ENCODE measurements around the gene SGMS1.

DNA sequence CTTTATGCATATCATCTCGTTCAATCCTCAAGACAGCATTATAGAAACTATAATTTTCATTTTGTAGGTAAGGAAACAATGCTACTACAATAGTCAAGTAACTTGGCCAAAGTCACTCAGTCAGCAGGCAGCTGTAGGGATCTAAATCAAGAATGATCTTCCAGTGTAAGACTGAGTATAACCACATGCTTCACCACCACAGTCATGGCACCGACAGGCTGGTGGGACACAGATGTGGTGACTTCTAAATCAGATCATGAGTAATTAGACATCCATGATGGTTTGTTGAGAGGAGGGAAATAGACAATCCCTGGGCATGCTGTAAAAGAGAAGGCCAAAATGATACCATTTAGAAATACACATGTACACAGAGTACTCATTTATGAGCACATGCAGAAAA, 288.4 kb downstream of the SGMS1 start:
- TF ChIP-seq, protein P1, sequence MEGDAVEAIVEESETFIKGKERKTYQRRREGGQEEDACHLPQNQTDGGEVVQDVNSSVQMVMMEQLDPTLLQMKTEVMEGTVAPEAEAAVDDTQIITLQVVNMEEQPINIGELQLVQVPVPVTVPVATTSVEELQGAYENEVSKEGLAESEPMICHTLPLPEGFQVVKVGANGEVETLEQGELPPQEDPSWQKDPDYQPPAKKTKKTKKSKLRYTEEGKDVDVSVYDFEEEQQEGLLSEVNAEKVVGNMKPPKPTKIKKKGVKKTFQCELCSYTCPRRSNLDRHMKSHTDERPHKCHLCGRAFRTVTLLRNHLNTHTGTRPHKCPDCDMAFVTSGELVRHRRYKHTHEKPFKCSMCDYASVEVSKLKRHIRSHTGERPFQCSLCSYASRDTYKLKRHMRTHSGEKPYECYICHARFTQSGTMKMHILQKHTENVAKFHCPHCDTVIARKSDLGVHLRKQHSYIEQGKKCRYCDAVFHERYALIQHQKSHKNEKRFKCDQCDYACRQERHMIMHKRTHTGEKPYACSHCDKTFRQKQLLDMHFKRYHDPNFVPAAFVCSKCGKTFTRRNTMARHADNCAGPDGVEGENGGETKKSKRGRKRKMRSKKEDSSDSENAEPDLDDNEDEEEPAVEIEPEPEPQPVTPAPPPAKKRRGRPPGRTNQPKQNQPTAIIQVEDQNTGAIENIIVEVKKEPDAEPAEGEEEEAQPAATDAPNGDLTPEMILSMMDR (IDR thresholded peaks at IDR 0.05) = no peak
- TF ChIP-seq EZH2phosphoT487 (IDR thresholded peaks at IDR 0.05) (no peak), EZH2 (IDR thresholded peaks at IDR 0.05) (no peak)

Data from neural progenitor cell (in vitro differentiated cells).